ENCODE measurements around the gene TEAD4.

- TF ChIP-seq CTCF (IDR thresholded peaks at IDR 0.05): no peak
- no peak for TF ChIP-seq POLR2A (IDR thresholded peaks at IDR 0.05)
Observed at GRCh38 chr12:3040026-3040656, 80.9 kb downstream of the TEAD4 start.
